Head of caudate nucleus (tissue), 42 donors: Measurements from ENCODE around the gene DIS3L2.

Experiments used
- DNase-seq, 42 donors: peaks; one replicate each; pipeline versions ENCODE4 v3.0.0 to v3.0.0-alpha.2; 2020 to 2021; ENCODE audit warnings: mixed read lengths in 7 of 42
- intact Hi-C: fragments of 100-400 bp; cut with DNase I; formaldehyde crosslinking; loops from one replicate; pipeline ENCODE4 v1.15.0; 2022

DIS3L2 gene

DNA sequence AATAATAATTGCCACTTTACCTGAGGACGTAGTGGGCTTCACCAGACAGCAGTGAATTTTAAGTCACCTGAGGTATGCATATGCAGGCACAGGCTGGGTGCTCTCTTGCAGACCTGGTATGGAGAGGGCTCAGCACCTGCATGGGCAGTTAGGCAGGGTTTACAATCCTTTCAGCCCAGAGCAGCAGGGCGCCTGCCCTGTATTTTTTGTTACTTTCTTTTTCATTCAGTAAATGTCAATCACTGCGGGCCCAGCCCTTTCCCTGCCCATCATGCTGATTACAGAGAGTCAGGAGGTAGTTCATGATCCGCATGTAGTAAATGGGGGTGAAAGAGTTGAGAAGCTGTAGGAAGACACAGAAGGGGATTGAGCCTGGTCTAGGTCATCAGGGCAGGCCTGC is 270.0 kb downstream of the DIS3L2 start:
- DNase-seq: no peak
- intact Hi-C loops: no loop called here

DNA sequence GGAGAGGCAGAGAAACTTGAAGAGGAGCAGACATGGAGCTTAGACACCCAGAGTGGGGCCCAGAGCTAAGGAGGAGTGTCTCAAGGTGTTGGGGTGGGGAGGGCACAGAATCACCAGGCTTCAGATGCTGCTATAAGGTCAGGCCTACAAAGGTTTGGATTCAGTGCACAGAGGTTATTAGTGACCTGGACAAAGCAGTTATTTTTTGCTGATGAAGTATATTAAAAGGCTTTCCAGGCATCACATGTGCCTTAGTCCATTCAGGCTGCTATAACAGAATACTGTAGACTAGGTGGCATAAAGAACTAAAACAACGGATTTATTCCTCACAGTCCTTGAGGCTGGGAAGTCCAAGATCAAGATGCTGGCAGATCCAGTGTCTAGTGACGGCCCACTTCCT is 271.4 kb downstream of the DIS3L2 start:
- DNase-seq: no peak
- intact Hi-C loops: no loop called here

DNA sequence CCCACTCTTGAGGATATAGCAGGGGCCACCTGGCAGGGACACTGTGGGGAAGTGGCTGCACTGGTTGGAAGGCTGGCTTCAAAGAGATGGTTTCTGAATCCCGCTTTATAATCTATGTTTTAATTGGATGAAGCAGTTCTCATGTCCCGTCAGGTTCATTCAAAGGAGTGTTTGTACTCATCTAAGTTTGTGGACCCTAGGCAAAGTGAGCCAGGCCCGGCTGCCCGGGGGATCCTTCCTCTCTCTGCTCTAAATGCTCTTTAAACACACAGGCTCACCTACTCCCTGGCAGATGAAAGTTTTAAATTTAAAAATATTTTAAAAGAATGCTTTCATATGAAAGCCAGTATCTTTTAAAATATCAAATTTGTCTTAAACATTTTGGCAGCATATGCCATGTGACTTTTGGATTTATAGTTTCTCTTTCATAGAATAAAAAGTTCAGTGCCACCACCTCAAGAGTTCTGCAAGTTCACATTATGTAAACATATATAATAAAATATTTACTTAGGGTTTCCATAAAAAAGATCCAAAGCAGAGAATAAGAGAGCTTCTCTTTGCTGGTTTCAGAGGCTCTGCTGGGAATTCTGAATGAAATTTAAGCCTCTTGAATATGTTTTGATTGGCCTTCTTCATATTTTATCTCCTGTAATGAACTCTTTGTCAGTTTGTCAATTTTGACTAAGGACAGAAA is 273.6 kb downstream of the DIS3L2 start:
- intact Hi-C loops: no loop called here
- DNase-seq: no peak

DNA sequence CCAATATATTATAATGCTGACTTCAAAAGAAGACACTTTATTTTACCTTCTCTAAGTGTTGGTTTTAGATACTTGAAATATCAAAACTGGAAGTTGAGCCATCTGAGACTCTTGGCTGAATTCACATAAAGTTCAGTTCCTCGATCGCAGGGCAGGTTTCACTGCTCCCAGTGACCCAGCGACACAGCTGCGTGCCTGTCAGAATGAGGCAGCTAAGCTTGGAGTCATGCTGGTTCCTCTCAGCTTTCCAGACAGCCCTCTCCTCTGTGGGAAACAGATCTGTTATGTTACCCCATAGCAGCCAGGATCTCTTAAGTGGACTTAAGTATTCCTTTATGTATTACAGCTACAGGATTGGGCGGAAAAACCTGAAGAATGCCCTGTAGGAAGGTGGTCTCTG is 274.2 kb downstream of the DIS3L2 start:
- DNase-seq: no peak
- intact Hi-C loops: no loop called here

DNA sequence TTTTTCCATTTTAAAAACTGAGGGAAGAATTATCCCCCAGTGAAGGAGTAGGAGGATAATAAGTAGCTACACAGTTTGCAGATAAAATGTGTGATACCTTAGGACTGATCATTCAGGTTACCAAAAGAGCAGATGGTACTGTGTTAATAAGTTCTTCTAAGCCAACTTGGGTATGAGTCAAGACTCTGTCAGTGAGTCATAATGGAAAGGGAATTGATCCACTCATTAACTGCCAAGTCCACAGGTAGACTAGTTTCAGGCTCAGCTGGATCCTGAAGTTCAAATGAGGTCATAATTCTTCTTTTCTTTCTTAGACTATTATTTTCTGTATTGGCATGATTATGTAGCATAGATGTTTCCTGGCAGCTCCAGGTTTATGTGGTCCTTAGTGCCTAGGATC is 274.7 kb downstream of the DIS3L2 start:
- intact Hi-C loops: no loop called here
- no peak for DNase-seq

DNA sequence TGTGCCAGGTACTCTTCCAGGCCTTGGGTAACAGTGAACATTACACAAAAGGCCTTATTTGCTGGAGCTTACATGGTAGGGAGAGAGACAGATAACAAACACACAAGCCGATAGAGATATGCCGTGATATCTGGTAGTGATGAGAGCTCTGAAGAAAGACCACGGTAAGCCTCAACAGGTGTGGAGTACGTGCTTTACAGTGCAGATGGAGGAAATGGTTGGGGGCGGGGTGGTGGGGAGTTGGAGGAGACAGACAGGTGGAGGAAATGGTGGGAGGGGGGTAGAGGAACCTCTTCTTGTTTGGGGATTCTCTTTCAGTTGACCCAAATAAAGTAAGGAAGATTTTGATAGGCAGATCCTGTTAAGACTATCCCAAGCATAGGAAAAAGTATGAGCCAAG is 276.0 kb downstream of the DIS3L2 start:
- intact Hi-C loops: no loop called here
- DNase-seq: no peak

DNA sequence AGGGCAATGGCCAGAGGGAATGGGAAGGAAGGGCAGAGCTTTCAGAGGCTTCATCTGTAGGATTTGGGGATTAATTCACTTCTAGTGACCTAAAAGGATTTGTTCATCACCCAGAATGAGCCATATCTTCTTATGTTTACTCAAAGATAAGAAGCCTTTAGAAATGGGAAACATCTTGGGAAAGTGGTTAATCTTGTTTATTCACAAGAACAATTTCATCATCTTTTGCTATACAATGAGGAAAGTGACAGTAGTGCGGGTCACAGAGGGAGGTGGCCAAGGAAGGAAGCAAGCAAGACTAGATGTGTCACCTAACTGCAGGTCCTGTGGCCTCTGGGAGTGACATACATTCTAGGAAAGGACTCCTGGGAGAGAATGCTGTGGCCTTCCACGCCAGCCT is 276.6 kb downstream of the DIS3L2 start:
- intact Hi-C loops: no loop called here
- DNase-seq: no peak

DNA sequence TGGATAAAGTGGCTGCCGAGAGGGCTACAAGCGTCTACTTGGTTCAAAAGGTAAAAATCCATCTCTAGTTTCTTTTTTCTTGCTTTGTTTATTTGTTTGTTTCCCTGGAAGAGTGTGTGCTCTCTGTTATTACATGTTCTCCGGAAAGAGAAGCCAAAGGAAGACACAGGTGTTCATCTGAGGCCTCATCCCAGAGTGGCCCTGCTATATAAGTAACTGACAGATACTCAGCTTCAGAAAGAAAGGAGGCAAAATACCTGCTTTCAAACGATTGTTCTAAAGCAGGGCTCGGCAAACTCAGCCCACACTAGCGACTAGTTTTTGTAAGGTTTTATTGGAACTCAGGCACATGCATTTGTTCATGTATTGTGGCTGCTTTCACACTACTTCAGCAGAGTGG is 277.1 kb downstream of the DIS3L2 start:
- intact Hi-C loops: no loop called here

DNA sequence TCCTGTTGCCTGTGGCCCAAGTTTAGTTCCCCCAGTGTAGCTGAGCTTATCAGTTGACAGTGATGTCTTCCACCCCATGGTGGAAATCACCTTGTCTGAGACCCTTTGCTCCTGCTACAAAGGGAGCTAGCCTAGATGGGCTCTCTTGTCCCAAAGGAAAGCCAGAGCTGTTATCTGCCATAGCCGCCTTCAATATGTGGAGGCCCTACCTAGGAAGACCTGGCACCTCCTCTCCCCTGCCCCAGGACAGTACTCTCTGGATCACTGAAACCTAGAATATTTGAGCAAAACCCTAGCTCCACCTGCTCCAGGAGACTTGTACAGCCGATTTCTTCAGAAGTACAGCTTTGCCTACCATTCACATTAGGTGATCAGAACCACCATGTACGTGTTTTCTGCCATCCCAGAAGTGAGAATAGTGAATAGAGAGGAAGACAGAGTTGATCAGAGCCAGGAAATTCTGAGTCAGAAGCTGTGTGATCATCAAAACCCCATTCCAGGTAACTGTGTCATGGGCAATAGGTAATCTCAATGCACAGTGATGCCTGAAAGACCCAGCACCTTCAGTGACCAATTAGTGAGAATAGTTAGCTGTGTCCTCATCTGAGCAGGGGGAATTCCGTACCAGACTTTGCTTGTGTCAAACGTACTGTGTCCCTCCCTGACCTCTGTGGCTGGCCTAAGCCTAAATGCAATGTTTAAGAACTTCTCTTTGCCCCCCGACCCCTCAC is 278.6 kb downstream of the DIS3L2 start:
- intact Hi-C loops: no loop called here

More for the DNA sequence above, 277.1 kb downstream of the DIS3L2 start:
- DNase-seq: no peak

DNA sequence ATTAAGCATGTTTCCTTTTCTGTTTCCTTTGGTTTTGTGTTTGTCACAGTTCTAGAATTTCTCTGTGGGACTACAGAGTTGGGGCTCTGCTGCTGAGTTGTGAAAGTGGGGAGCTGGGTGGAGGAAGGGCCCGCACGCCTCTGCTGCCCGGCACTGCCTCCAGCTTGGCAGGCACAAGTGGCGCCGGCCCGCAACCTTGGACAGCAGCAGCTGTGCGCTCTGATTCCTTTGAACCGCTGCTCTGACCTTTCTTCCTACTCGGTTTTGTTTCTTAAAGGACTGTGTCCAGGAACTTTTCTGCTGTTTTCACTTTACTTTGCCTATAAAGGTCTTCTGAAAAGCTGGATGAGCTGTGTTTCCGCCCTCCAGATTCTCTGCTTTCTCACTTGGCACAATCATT is 279.4 kb downstream of the DIS3L2 start:
- peak in 17 of 42 donors; percentile 12 to 54 (median 35) for DNase-seq

More for the DNA sequence above, 278.6 kb downstream of the DIS3L2 start:
- no peak for DNase-seq

DNA sequence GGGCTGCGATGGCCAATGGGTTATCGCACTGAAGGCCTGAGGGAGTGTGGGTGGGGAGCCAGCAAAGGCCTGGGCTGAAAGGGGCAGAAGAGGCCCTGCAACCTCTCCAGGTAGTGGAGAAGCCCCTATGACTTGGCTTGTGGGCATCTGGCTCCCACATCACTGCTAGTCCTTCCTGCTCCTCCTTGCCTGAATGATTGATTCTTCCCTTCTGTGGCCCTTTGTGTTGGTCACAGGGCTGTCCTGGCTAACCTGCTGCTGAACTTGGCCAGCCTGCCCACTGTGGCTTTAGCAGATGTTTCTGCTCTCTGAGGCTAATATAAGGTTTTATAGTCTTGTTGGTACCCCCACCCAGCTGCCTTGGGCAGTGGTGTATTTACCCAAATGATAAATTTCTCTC is 280.8 kb downstream of the DIS3L2 start:
- intact Hi-C loops: no loop called here
- DNase-seq: no peak

More for the DNA sequence above, 279.4 kb downstream of the DIS3L2 start:
- intact Hi-C loops: no loop called here

DNA sequence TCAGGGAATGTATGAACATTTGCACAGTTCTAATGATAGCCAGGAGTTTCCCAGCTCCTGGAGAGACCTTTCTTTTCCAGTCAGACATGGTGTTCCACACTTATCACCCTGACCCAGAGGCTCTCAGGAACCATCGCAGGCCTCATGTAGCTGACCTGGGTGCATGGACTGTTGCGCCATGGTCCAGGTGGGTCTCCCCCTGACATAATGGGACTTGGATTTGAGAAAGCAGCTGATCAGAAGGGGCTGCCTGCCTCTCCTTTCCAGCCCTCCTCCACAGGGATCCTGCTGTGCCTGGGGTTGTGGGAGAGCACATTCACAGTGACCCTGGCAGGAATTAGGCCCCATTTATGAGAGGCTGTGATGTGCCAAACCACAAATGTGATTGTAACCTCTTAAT is 283.6 kb downstream of the DIS3L2 start:
- intact Hi-C loops: no loop called here
- no peak for DNase-seq

DNA sequence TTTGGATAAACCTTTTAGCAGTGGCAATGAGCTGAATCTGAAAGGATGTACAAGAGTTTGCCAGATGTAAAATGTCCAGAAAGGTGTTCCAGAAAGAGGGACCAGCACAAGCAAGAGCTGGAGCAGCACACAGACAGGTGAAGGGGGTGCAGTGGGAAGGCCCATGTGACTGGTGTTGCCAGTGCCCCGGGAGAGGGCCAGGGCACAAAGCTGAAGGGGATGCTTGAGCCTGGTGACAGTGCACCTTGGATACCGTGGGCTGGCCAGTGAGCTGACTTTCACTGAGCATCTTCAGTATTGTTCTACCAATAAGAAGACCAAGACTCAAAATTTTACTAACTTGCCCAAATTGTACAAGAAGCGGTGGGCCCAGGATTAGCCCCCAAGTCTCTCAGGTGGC is 284.7 kb downstream of the DIS3L2 start:
- DNase-seq: no peak
- intact Hi-C loops: no loop called here

DNA sequence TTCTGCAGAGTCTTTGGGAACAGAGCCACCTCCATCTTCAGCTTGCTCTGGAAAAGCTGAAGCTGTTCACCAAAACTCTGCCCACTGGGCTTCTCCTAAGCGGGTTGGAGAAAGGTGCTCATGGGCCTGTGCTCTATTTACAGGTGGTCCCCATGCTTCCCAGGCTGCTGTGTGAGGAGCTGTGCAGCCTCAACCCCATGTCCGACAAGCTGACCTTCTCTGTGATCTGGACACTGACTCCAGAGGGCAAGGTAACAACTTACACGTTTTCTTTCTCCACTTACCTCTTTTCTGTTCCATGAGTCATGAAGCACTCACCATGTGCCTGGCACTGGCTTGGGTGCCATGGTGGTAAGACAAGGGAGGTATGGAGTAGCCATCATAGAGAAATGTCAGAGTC is 287.6 kb downstream of the DIS3L2 start:
- intact Hi-C loops: no loop called here

DNA sequence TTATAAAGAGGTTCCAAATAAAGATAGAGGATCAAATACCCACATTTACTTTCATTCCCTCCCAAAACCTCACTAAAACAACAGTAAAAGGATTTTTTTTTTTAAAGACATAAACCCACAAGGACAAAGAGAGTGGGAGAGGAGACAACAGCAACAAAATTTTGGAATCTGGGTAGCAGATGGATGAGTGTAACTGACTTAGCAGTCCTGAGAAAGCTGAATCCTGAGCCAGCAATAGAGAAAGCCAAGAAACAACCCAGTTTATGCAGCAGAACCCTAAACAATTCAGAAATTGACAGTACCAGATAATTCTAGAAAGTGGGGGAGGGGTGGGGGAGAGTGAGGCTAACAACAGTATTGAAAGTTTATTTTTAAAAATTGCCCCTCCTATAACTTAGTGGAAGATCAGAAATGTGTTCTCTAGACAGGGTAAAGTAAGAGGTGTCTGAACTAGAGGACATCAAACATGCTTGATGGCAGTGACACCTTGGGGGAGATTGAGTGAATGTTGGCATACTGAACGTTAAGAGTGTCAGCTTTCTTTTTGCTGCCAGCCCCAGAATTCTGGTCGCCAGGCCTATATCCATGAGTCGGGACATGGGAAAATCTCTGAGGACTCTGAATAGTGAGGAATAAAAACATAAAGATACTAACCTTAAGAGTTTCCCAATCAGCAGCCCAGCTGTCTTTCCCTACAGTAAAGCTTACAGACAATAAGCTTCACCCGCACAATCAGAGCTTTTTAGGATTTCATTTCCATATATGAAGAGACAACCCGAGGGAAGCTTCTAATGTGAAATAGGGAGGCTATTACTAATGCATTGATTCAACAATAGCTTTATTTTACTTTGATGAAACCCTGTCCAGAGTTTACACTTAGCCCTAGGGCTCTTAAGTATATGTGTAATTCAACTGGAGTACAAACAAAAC is 289.0 kb downstream of the DIS3L2 start:
- no peak for DNase-seq
- intact Hi-C loops: no loop called here

More for the DNA sequence above, 287.6 kb downstream of the DIS3L2 start:
- no peak for DNase-seq

DNA sequence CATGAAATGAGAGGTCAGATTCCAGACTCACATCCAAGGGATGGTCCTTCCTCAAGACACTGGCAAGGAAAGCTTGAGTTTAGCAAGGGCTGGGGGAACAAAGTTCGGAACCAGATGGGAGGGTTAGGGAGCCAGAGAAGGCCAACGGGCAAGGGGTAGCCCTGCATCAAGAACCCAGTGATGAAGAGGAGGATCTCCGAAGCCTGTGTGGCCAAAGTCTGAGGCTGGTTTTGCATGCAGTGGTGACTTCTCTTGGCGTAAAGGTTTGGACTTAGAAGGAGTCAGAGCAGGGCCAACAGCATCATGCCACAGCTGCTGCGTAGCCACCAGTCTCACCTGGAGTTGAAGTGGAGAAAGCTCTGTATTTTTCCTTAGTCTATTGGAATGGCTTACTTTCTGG is 293.5 kb downstream of the DIS3L2 start:
- intact Hi-C loops: no loop called here

DNA sequence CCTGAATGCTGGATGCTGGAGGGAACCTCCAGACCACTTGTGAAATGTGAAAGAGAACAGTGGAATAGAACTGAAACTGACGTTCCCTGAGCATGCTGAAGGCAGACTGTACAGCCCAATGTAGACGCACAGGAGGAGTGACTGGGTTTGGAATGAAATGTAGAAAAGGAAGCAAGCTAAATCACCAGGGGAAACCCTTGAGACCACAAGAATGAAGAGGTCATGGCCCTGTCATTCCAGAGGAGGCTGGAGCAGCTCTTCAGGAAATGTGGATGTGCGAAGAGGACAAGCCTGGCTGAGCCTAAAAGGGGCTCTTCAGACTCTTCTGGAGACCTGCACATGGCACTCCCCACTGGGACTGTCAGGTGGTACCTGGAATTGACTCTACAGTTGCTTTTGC is 298.6 kb downstream of the DIS3L2 start:
- no peak for DNase-seq
- intact Hi-C loops: no loop called here

More for the DNA sequence above, 293.5 kb downstream of the DIS3L2 start:
- DNase-seq: no peak

DNA sequence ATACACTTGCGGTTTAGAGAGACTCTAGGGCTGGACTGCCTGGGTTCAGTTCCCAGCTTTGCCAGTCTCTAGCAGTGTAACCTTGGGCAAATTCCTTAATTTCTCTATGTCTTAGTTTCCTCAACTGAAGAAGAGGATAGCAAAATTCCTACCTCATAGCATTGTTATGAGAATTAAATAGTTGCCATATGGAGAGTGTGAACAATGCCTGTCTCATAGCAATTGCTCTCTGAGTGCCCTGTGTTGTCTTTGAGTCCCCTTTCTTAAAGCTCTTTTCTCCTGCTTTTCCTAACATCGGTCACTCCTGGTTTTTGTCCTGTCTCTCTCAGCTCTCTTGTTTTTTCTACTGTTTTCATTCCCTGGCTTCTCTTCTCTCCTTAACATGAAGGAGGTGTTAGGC is 300.3 kb downstream of the DIS3L2 start:
- no peak for DNase-seq
- intact Hi-C loops: no loop called here

DNA sequence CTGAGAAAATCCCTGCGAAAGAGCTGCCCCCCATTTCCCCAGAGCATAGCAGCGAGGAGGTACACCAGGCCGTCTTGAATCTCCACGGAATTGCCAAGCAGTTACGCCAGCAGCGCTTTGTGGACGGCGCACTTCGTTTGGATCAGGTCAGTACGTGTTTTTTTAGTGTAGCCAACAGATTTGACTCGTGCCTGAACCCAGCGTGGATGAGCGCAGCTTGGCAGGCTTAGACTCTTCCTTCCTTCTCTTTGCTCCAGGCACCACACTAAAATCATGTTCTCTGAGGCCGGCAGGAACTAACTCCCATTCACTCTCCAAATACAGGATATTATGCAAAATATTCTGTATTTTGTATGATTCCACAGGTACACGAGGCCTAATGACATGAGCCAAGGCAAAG is 301.8 kb downstream of the DIS3L2 start:
- intact Hi-C loops: no loop called here
- no peak for DNase-seq

DNA sequence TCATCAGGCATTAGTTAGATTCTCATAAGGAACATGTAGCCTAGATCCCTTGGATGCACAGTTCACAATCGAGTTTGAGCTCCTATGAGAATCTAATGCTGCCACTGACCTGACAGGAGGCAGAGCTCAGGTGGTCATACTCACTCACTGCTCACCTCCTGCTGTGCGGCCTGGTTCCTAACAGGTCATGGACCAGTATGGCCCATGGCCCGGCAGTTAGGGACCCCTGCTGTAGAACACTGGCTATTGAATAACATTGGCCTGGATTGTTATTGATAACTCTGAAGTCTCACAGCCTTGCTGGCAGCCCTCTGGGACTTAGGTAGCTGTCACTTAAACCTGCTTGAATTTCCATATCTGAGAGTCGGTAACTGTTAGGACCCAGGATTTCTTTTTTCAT is 302.6 kb downstream of the DIS3L2 start:
- no peak for DNase-seq

More for the DNA sequence above, 302.6 kb downstream of the DIS3L2 start:
- intact Hi-C loops: no loop called here
